ENCODE measurements around the gene PXDN.

DNA sequence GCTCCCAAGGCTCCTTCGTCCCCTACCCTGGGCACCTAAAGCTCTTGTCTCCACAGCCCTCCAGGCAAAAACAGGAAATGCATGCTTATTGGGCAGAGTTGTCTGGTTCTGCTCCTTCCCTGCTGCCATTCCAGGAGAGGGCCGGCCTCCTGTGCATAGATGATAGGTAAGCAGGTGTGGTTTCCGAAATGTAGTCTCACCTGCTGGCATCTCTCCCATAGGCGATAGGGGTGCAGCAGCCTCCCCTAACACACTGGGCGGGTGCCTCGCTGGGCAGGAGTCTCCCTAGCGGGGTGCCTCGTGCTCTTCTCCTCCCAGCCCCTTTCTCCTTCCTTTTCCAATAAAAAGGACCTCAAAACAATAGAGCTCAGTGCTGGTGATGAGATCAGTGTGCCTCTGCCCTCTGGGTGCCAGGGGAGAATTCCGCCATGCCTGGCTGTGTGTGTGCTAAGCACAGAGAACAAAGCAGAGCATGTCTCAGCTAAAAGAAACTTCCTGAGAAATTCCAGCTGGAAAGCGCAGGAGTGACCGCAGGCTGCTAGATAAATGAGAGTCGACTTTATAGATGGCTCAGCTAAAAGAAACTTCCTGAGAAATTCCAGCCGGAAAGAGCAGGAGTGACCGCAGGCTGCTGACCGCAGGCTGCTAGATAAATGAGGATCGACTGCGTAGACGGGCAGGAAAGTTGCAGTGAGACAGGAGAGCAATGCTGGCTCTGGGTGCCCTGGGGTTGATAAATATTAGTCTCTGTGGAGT is 11.3 kb upstream of the PXDN start:
- no peak for TF ChIP-seq EZH2phosphoT487 (IDR thresholded peaks at IDR 0.05; ENCODE audit: borderline replicate concordance, low read length)
- TF ChIP-seq, protein P1, sequence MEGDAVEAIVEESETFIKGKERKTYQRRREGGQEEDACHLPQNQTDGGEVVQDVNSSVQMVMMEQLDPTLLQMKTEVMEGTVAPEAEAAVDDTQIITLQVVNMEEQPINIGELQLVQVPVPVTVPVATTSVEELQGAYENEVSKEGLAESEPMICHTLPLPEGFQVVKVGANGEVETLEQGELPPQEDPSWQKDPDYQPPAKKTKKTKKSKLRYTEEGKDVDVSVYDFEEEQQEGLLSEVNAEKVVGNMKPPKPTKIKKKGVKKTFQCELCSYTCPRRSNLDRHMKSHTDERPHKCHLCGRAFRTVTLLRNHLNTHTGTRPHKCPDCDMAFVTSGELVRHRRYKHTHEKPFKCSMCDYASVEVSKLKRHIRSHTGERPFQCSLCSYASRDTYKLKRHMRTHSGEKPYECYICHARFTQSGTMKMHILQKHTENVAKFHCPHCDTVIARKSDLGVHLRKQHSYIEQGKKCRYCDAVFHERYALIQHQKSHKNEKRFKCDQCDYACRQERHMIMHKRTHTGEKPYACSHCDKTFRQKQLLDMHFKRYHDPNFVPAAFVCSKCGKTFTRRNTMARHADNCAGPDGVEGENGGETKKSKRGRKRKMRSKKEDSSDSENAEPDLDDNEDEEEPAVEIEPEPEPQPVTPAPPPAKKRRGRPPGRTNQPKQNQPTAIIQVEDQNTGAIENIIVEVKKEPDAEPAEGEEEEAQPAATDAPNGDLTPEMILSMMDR (IDR thresholded peaks at IDR 0.05; ENCODE audit: low read depth, low read length, poor library complexity, severe bottlenecking) = no peak

Data from DOHH2 (cell line).